HFF-Myc (cell line): ENCODE results near the gene UBAC2.

Experiments
- DNase-seq: peaks from one replicate; pipeline ENCODE4 v3.0.0-alpha.2; 2011; ENCODE audit warnings: low read depth; ENCODE audit errors: extremely low read depth
- H3K4me3 ChIP-seq: replicated peaks from 2 replicates; pipeline ENCODE4 v1.5.1; 2011; ENCODE audit warnings: low read depth, mild to moderate bottlenecking, control low read depth, low read length
- TF ChIP-seq, protein P1 (sequence below): IDR thresholded peaks from 2 replicates; pipeline ENCODE4 v1.5.1; 2012; ENCODE audit warnings: mild to moderate bottlenecking, low read depth, low read length, control low read depth; ENCODE audit errors: missing control alignments

UBAC2 gene

DNA sequence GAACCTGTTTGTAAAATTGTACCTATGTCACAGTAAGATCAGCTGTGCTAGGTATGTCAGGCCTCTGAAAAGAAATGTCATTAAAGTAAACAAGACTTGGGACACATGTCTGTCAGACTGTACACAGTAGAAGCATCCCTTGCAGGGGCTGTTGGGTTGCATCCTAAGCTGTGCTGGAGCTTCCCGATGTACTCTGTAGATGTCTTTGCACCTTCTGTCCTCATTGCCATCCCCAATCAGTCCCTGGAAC is 155.3 kb downstream of the UBAC2 start:
- DNase-seq: no peak
- H3K4me3 ChIP-seq: no peak overlapping the region
- TF ChIP-seq, protein P1, sequence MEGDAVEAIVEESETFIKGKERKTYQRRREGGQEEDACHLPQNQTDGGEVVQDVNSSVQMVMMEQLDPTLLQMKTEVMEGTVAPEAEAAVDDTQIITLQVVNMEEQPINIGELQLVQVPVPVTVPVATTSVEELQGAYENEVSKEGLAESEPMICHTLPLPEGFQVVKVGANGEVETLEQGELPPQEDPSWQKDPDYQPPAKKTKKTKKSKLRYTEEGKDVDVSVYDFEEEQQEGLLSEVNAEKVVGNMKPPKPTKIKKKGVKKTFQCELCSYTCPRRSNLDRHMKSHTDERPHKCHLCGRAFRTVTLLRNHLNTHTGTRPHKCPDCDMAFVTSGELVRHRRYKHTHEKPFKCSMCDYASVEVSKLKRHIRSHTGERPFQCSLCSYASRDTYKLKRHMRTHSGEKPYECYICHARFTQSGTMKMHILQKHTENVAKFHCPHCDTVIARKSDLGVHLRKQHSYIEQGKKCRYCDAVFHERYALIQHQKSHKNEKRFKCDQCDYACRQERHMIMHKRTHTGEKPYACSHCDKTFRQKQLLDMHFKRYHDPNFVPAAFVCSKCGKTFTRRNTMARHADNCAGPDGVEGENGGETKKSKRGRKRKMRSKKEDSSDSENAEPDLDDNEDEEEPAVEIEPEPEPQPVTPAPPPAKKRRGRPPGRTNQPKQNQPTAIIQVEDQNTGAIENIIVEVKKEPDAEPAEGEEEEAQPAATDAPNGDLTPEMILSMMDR: no peak

DNA sequence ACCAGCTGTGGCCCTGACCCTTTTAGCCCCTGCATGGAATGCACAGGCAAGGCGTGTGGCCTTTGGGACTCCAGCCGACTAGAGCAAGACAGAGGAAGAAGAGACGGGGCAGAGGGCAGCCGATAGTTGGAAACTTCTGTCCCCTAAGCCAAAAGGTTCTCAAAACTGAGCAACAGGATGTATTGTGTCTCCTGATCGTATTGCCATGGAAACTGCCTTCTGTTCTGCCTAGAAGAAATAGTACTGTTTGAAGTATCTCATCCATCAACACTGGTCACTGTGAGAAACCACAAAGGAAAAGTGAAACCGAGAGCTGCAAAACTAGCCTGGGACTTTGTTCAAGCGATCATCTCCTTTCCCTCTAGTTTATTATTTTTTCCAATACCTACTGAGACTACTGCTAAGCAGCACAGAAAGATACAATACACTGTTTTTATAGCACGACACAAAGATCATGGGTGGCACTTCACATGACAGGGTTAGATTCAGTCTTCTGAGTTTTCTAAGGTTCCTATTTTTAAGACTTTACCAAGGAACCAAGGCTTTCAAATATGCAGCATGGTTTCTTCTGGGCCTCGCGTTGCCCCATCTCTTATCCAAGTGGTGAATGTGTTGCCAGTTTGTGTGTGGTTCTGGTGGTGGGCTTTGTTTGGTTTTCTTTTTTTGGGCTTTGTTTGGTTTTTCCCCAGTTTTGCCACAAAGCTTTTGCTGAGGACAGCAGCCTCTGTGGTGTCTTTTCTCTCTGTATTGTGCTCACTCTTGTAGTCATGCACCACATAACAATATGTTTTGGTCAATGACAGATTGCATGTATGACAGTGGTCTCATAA is 155.8 kb downstream of the UBAC2 start:
- H3K4me3 ChIP-seq: no peak overlapping the region

DNA sequence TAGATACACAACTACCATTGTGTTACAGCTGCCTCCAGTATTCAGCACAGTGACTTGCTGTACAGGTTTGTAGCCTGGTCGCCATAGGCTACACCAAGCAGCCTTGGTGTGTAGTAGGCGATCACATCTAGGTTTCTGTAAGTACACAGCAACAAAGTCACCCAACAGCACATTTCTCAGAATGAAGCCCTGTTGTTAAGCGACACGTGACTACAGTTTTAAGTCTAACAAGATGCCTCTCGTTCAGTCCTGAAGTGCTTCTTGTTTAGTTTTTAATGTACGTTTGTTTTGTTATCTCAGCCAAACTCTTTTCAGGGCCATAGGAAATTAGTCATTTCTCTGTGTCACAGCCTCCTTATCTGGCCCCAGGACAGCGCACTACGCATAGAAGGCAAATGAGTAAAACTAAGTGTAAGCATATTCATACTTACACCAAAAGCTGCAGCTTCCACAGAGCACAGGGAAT is 156.5 kb downstream of the UBAC2 start:
- DNase-seq: no peak
- TF ChIP-seq, protein P1: no peak
- H3K4me3 ChIP-seq: no peak overlapping the region

More for the DNA sequence above, 155.8 kb downstream of the UBAC2 start:
- TF ChIP-seq, protein P1: no peak
- DNase-seq: no peak

- no peak overlapping the region for H3K4me3 ChIP-seq
- no peak for DNase-seq
- TF ChIP-seq, protein P1: no peak
Measured at GRCh38 chr13:99357941-99358340, 157.3 kb downstream of the UBAC2 start.

DNA sequence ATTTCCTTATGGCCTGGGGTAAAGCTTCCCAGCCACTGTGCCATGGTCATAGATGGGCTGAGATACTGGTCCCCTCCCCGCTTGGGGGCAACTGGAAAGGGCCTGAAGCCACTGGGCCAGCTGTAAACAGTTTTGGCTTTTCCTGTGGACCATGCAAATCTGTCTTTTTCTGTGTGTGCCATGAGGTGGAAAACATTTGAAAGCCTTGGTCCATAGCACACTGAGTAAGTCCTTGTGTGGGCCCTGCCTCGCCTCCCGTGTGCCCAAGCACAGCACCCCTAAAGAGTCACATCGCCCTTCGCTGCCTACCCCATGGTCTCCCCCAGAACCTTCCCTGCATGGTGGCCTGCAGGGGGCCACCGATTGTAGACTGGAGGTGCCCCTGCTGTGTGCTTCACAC is 158.9 kb downstream of the UBAC2 start:
- TF ChIP-seq, protein P1: no peak
- DNase-seq: no peak
- no peak overlapping the region for H3K4me3 ChIP-seq

- no peak for DNase-seq
- H3K4me3 ChIP-seq: no peak overlapping the region
- TF ChIP-seq, protein P1: no peak
Measured at GRCh38 chr13:99360696-99361095, 160.0 kb downstream of the UBAC2 start.

DNA sequence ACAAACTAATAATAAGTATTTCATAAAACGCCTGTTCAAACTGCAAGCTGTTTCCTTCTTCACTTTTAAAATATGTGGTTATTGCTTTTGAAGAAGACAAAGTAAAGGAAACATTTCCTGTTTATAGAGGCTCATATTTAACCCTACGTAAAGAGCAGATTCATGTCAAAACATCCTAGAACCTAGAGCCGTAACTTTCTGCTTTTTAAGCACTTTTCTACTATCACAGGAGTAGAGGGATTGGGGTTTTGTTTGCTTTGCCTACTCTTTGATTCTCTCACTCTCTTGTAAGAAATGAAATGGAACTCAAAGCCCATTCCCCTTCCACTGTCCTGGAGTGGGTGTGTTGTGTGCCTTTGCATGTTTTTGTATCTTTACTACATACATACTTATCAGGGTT is 160.5 kb downstream of the UBAC2 start:
- no peak for DNase-seq
- H3K4me3 ChIP-seq: no peak overlapping the region
- TF ChIP-seq, protein P1: no peak
